Stimulated activated CD8-positive, alpha-beta memory T cell treated with anti-CD3 and anti-CD28 coated beads, Interleukin-15, amount 100 ng/mL, for 24 hours (primary cell): ENCODE measurements around the gene GBP3.
"Not testable (repeated sequence)": the region's sequence is repeated elsewhere in the genome, so short reads cannot be mapped to it uniquely, and the experiment has no call there.

Source experiments
- DNase-seq: peaks from one replicate; pipeline ENCODE4 v3.0.0-alpha.2; 2020; ENCODE audit warnings: low read depth

GBP3 gene

DNA sequence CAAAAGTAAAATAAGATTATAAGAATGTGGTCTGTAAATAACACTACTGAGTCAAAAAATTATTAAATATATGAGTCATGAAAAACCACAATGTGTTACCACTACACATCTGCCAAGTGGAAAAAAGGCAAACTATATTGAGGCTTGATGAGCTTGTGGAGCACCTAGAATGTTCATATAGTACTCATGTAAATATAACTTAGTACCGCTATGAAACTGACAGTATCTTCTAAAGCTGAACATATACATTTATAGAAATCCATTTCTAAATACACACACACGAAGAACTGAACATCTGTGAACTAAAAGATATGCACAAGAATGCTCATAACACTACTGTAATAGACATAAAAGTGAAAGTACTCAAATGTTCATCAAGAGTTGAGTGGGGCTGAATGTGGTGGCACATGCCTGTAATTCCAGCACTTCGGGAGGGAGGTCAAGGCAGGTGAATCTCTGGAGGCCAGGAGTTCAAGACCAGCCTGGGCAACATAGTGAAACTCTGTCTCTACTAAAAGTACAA lies 18.5 kb upstream of the GBP3 start:
- no peak for DNase-seq

DNA sequence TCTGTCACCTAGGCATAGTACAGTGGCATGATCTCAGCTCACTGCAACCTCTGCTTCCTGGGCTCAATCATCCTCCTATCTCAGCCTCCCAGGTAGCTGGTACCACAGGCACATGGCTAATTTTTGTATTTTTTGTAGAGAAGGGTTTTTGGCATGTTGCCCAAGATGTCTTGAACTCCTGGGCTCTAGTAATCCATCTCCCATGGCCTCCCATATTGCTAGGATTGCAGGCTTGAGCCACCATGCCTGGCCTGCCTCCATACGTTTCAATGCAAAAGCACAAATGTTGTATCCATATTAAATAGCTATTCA lies 17.6 kb upstream of the GBP3 start:
- no peak for DNase-seq

DNA sequence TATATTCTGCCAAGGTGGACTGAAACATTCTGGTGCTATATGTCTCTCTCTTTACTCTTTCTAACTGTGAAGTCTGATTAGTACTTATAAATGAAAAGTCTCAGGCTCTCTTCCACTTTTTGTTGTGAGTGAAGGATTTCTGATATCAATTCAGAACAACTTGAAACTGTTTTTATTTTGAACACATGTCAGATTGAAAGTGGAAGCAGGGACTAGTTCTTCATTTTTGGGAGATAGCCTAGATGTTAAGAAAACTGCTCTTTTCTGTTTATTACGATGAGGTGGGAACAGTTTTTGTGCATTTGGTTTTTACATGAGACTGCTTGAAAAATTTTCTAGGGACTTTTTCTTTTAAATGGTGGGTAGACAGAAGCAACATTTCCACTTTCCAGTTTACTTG lies 14.5 kb upstream of the GBP3 start:
- no peak for DNase-seq

DNA sequence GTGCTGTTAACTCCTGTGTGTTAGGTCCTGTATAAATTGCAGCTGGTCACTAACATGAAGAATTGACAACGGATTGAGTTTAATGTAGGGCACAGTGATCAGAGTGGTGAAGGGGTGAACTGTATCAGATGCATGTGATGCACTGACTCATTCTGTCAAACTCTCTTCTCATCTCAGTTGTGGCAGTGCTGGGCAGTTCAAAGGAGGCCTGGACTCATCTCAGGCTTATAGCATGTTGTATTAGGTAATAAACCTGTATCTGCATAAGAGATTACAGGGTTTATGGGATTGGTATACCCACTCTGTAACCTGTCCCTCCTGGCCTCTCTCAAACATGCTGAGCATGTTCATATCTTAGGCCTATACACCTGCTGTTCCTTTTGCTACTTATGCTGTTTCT lies 12.4 kb upstream of the GBP3 start:
- DNase-seq, result no peak

DNA sequence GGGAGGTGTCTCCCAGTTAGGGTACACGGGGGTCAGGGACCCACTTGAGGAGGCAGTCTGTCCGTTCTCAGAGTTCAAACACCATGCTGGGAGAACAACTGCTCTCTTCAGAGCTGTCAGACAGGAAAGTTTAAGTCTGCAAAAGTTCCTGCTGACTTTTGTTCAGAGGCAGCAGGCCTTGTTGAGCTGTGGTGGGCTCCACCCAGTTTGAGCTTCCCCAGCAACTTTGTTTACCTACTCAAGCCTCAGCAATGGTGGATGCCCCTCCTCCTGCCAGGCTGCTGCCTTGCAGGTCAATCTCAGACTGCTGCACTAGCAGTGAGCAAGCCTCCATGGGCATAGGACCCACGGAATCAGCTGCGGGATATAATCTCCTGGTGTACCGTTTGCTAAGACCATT lies 11.3 kb upstream of the GBP3 start:
- DNase-seq, result not testable (repeated sequence)

DNA sequence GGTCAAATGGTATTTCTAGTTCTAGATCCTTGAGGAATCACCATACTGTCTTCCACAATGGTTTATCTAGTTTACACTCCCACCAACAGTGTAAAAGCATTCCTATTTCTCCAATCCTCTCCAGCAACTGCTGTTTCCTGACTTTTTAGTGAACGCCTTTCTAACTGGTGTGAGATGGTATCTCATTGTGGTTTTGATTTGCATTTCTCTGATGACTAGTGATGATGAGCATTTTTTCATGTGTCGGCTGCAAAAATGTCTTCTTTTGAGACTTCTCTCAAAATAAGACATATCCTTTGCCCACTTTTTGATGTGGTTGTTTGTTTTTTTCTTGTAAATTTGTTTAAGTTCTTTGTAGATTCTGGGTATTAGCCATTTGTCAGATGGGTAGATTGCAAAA lies 6.4 kb upstream of the GBP3 start:
- not testable (repeated sequence) for DNase-seq

DNA sequence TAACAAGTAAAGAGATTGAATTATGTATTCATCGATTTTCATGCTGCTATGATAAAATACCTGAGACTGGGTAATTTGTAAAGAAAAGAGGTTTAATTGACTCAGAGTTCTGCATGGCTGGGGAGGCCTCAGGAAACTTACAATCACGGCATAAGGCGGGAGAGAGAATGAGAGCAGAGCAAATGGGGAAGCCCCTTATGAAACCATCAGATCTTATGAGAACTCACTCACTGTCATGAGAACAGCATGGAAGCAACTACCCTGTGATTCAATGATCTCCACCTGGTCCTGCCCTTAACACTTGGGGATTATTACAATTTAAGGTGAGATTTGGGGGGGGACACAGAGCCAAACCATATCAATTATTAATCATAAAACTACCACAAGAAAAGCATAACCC lies 3.3 kb upstream of the GBP3 start:
- DNase-seq, result no peak

DNA sequence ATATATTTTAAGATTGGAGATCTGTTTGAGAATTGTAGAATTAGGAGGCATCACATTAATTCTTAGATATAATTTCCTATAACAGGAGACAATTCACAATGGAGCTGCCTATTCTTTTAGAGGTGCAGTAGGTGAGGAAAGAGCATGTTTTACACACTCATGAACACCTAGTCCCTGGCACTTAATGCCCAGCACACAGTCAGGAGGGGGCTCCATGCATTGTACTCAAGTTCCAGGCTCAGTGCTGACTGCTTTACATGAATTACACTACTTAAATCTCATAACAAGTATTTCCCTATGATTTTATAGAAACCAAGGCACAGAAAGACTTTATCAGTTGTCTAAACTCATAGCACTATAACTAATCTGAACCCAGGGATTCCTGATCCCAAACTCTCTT lies 360 bp upstream of the GBP3 start:
- DNase-seq, result no peak

DNA sequence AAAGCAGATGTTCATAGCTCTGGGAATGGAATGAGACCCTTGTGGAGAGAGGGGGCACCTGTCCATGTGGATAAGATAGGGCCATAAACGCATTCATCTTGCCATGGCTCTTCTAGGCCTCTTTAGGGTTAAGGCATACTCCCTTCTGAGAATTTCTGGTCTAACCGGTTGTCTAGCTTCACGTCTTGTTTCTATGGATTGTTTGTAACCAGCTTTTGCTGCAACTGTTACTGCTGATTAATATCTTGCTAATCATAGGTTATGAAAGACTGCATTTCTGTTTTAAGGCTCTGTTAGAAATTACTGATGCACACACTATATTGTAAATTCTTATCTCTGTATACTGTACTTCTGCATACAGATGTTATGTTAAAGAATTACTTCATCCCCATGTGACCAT lies 4.3 kb downstream of the GBP3 start:
- not testable (repeated sequence) for DNase-seq

DNA sequence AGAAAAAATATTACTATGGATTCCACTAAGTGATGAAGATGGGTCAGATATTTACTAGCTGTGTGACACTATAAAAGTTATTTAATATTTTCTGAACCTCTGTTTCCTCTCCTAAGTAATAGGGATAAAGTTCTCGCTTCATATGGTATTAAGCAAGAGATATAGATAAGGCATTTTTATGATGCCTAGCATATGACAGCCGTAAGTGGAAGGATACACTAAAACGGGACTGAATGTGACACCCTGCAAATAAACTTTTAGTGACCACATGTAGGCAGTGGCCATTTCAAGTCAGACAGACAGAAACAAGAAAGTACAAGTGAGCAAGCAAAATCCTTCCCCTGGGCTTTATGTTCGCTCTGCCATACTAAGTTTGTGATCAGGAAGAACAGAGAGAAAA lies 14.2 kb downstream of the GBP3 start:
- DNase-seq, result no peak

DNA sequence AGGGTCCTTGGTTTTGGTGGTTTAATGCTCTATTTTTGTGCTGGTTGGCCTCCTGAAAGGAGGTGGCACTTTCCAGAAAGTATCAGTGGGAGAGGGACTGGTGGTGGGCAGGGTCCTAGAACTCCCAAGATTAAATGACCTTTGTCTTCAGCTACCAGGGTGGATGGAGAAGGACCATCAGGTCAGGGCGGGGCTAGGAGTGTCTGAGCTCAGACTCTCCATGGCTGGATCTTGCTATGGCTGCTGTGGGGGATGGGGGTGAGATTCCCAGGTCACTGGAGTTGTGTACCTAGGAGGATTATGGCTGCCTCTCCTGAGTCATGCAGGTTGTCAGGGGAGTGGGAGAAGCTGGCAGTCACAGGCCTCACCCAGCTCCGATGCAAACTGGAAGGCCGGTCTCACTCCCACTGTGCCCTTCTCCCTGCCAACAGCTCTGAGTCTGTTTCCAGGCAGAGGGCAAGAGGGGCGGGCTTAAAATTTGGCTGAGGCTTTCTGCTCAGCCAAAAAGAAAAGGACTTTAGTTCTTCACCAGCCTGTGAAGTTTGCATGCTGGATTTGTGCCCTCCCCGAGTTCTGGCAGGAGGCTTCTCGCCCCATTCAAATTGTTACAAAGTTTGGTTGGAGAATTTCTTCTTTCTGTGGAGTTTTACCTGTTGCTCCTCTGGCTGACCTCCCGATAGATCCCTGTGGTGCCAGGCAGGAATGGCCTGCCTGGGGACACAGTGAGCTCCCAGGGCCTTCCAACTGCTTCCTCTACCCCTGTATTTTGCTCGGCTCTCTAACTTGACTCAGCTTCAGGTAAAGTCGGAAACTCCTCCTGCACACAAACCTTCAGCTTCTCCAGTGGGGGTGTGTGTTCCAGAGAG lies 17.1 kb downstream of the GBP3 start:
- DNase-seq, result no peak

DNA sequence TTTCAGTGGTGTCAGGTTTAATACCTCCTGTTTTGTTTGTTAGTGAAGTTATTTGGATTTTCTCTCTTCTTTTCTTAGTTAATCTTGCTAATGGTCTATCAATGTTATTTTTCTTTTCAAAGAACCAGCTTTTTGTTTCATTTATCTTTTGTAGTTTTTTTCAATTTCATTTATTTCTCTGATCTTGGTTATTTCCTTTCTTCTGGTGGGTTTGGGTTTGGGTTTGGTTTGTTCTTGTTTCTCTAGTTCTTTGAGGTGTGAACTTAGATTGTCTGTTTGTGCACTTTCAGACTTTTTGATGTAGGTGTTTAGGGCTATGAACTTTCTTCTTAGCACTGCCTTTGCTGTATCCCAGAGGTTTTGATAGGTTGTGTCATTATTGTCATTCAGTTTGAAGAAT lies 20.5 kb downstream of the GBP3 start:
- DNase-seq, result not testable (repeated sequence)

DNA sequence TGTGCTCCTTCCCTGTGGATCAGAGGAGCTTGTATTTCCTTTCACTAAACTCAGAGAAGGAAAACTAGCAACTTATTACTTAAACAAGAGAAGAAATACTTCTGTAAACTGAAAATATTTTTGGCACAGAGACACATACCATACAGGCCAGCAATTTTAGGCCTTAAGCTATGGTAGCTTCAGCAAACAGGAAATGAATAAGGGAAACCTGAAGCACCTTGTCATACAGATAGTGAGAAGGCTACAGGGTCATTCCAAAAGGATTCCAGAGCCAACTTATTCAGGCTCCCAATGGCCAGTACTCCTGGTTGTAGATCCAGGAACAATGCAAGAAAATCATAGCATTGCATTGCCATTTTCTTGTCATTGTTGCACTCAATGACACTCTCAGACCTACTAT lies 21.2 kb downstream of the GBP3 start:
- DNase-seq, result no peak

DNA sequence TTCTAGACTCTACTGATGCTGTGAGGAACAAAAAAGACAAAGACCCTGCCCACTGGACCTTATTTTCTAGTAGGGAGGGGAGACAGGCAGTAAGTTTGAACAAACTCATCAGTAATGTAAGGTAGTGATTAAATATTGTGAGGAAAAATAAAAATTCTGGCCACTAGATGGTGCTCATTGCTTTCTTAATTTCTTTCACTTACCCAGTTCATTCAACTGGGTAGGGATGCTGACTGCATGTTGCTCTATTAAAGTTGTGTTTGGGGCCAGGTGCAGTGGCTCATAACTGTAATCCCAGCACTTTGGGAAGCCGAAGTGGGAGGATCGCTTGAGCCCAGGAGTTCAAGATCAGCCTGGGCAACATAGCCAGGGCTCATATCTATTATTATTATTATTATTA lies 23.9 kb downstream of the GBP3 start:
- DNase-seq, result no peak

DNA sequence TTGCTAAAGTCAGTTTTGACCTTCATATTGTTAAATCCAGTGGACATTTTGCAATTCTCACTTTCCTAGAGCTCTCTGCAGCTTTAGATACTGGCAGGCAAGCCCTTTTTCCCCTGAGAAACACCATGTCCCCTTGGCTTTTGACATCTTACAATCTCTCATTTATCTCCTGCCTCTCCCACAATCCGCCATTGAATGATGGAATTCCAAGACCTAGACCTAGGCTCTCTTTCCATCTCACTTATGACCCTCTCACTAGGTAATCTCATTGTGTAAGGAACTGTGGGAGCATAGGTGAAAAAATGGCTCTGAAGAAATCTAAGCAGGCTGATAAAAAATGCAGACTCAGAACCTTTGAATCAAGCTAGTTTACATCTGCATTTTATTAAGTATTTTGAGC lies 32.2 kb downstream of the GBP3 start:
- DNase-seq, result no peak

DNA sequence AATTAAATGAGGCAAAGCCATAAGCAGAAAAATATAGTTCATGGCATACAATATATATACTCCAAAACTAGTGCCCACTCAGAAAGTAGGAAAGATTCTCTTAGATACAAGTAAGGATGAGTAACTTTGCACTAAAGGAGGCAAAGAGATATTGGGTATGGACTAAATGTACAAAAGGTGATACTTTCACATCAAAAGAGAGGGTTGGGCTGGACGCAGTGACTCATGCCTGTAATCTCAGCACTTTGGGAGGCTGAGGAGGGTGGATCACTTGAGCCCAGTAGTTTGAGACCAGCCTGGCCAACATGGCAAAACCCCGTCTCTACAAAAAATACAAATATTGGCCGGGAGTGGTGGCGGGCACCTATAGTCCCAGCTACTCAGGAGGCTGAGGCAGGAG lies 37.0 kb downstream of the GBP3 start:
- no peak for DNase-seq

DNA sequence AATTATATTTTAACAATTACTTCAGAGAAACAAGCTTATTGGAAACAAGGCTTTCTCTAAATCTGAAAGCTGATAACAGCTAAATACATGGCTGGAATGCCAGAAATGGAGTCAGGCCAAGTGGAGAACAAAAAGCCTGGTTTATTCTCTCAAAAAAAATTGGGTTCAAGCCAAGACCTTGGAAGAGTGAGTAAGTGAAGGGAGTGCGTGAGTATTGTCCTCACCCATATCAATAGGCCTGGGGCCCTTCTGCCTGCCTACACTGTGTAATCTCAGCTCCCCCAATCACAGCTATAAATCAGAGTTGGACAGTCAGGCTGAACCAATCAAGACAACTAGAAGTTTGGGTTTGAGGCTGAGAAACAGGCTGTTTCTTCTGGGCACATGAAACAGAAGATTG lies 37.6 kb downstream of the GBP3 start:
- DNase-seq, result no peak

DNA sequence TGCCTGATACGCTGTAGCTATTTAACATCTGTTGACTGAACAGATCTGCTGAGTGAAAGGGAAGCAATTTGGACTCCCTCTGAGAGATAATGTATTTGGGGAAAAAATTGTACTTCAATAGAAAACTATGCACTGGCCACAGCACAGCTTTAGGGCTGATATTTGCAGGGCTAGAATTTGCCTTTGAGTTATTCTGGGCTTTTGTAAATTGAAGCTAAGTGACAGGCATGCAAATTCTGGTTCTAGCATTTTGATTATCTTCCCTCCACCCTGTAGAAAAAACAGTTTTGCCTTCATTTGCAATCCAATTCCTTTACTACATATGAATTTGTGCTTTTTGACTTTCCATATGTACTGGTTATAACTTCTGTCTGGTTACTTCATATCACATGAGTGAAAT lies 38.1 kb downstream of the GBP3 start:
- no peak for DNase-seq

DNA sequence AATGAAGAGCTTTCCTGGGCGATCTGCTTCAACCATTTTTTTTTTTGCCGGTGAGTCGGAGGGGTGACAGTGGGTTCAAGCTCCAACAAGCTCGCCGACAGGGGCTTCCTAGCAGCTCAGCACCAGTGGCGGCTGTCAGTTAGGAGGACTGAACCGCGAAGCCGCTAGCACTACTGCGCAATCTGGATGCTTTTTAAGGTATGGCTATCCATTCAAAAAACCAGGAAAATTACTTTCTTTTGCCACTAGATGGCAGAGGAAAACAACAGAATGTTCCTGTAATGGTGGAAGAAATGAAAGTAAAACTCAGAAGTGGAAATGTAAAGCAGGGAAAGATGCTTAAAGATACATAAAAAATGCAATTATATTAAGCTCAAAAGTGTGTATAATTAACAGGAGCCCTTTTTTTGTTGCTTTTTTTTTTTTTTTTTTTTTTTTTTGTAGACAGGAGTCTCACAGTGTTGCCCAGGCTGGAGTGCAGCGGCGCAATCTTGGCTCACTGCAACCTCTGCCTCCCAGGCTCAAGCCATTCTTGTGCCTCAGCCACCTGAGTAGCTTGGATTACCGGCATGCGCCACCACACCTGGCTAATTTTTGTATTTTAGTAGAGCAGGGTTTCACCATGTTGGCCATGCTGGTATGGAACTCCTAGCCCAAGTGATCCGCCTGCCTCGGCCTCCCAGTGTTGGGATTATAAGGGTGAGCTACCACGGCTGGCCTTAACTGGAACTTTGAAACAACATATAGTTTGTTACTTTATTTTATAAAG lies 38.7 kb downstream of the GBP3 start:
- no peak for DNase-seq

DNA sequence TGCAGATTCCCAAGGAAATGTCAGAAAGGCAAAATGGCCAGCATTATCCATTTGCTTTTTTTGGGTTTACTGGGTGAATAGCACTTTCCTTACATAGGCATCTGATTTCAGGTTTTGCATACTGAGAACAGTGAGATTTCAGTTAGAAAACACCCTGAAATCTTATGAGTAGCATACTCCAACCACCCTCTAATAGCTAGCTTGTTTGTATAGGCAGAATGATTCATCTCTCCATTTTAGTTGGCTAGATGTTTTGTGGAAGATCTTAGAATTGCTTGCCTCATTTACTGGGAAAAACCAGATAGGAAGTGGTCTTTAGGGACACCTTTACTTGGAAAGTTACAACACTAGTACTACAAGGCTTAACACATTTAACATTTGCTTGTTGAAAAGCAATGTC lies 40.6 kb downstream of the GBP3 start:
- DNase-seq, result no peak

DNA sequence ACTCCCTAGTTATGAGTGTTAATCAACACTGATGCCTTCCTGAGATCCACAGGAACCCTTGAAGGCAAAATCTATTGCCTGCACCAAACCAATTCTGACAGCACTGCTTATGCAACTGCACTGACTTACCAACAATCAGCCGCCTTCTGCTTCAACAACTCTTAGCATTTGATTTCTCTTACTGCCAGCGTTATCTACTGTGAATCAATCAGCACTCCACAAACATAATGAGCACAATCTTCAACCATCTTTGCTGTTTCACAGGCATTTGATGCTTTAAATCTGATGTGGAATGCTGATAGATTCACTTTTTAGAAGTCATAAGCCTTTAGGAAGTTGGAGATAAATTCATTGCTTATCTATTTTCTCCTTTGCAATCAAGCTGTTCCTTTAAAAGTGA lies 41.2 kb downstream of the GBP3 start:
- not testable (repeated sequence) for DNase-seq

DNA sequence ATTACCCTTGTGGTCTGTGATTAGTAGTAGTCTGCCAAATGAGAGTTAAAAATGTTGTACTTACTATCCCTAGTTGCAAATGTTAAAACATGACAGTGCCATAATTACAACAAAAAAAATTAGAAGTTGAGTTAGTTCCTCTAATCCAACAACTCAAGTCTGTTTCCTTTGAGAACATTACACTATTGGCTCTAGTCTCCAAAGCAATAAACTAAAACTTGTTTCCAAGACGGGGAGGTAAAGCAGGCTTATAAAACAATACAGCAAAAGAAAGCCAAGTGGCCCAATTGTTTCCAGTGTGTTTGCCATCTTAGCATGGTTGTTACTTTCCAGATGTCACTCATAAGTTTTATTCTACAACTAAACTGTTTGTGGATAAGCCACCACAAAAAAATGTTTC lies 41.8 kb downstream of the GBP3 start:
- no peak for DNase-seq

DNA sequence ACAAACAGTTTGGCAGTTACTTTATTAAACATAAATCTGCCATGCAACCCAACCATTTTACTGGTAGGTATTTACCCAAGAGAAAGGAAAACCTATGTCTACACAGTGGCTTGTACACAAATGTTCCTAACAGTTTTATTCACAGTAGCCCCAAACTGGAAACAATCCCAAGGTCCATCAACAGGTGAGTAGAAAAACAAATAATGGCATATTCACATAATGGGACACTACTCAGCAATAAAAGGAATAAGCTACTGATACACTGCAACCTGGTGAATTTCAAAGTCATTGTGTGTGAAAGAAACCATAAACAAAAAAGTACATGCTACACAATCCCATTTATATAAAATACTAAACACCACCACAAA lies 42.9 kb downstream of the GBP3 start:
- no peak for DNase-seq
